ENCODE measurements around the gene CDH1. TPM values are rescaled to one million over a fixed set of nuclear protein-coding genes. Genes with fewer than 3 reads are reported as not detected.
A peak's percentile ranks its signal among the peaks of the same experiment; 100 is the strongest.

The CDH1 gene
- total RNA-seq, 2 experiments from 2014 or later = not detected

GRCh38 chr16:68770671-68771070 is 33.6 kb downstream of the CDH1 start:
- Mint-ChIP-seq H3K27ac (no peak overlapping the region), H3K9me3 (ENCODE audit: insufficient read depth) (no peaks in the 10 kb centered on the region), H3K4me1 (ENCODE audit: low read depth) (peaks cover under 1% of the 10 kb centered on the region), H3K27me3 (ENCODE audit: low read depth) (peaks cover 33% of the 10 kb centered on the region), H3K4me3 (no peak overlapping the region), H3K36me3 (ENCODE audit: low read depth) (no peaks in the 10 kb centered on the region)
- POLR2A ChIA-PET = no interaction called here
- CTCF ChIA-PET = no interaction called here
- ATAC-seq (no peak), DNase-seq (no peak)

- Mint-ChIP-seq H3K27me3 (ENCODE audit: low read depth) (peaks cover 34% of the 10 kb centered on the region), H3K9me3 (ENCODE audit: insufficient read depth) (no peaks in the 10 kb centered on the region), H3K4me1 (ENCODE audit: low read depth) (peaks cover 7% of the 10 kb centered on the region), H3K36me3 (ENCODE audit: low read depth) (no peaks in the 10 kb centered on the region), H3K4me3 (no peak overlapping the region), H3K27ac (no peak overlapping the region)
- ATAC-seq (no peak), DNase-seq (no peak)
- POLR2A ChIA-PET = no interaction called here
- CTCF ChIA-PET = no interaction called here
Observed at GRCh38 chr16:68772030-68772681, 35.1 kb downstream of the CDH1 start.

- ATAC-seq = no peak
- ChIA-PET CTCF (interaction anchor here (0.7 kb wide), 1 partner anchor 161 kb away, joined by 3 read pairs; no protein-coding TSS in a partner anchor), POLR2A (no interaction called here)
- Mint-ChIP-seq H3K9me3 (ENCODE audit: insufficient read depth) (no peaks in the 10 kb centered on the region), H3K36me3 (ENCODE audit: low read depth) (no peaks in the 10 kb centered on the region), H3K4me3 (no peak overlapping the region), H3K27ac (no peak overlapping the region), H3K27me3 (ENCODE audit: low read depth) (peaks cover 34% of the 10 kb centered on the region), H3K4me1 (ENCODE audit: low read depth) (peaks cover 7% of the 10 kb centered on the region)
- DNase-seq = no peak
Observed at GRCh38 chr16:68772871-68773270, 35.8 kb downstream of the CDH1 start.

- ATAC-seq (no peak), DNase-seq (no peak)
- no peaks in the 10 kb centered on the region for H3K9me3 Mint-ChIP-seq (ENCODE audit: insufficient read depth)
- peaks cover 13% of the 10 kb centered on the region for H3K4me1 Mint-ChIP-seq (ENCODE audit: low read depth)
- H3K36me3 Mint-ChIP-seq (ENCODE audit: low read depth) = no peaks in the 10 kb centered on the region
- H3K27ac Mint-ChIP-seq = no peak overlapping the region
- no peak overlapping the region for H3K4me3 Mint-ChIP-seq
- POLR2A ChIA-PET = no interaction called here
- peaks cover 38% of the 10 kb centered on the region for H3K27me3 Mint-ChIP-seq (ENCODE audit: low read depth)
- CTCF ChIA-PET = interaction anchor here (0.9 kb wide), 1 partner anchor 246 kb away, joined by 3 read pairs; no protein-coding TSS in a partner anchor
Observed at GRCh38 chr16:68774982-68775634, 38.0 kb downstream of the CDH1 start.

GRCh38 chr16:68776821-68777485 is 39.9 kb downstream of the CDH1 start:
- peak overlapping the region; percentile 14 for H3K27ac Mint-ChIP-seq
- ChIA-PET CTCF (interaction anchor here (0.6 to 0.9 kb wide), 2 partner anchors 9 to 14 kb away, joined by 3 read pairs; no protein-coding TSS in a partner anchor), POLR2A (interaction anchor here (1.5 kb wide), 1 partner anchor 20 kb away, joined by 6 read pairs; no protein-coding TSS in a partner anchor)
- peaks cover 37% of the 10 kb centered on the region for H3K27me3 Mint-ChIP-seq (ENCODE audit: low read depth)
- no peaks in the 10 kb centered on the region for H3K9me3 Mint-ChIP-seq (ENCODE audit: insufficient read depth)
- no peaks in the 10 kb centered on the region for H3K36me3 Mint-ChIP-seq (ENCODE audit: low read depth)
- H3K4me1 Mint-ChIP-seq (ENCODE audit: low read depth) = peaks cover 17% of the 10 kb centered on the region
- ATAC-seq (peak; percentile 91), DNase-seq (peak; percentile 81)
- no peak overlapping the region for H3K4me3 Mint-ChIP-seq

GRCh38 chr16:68778551-68779231 is 41.6 kb downstream of the CDH1 start:
- ATAC-seq (no peak), DNase-seq (no peak)
- no peak overlapping the region for H3K27ac Mint-ChIP-seq
- POLR2A ChIA-PET = no interaction called here
- peaks cover 26% of the 10 kb centered on the region for H3K4me1 Mint-ChIP-seq (ENCODE audit: low read depth)
- no peaks in the 10 kb centered on the region for H3K36me3 Mint-ChIP-seq (ENCODE audit: low read depth)
- CTCF ChIA-PET = interaction anchor here (1.2 kb wide), 1 partner anchor 36 kb away, joined by 3 read pairs; no protein-coding TSS in a partner anchor
- no peaks in the 10 kb centered on the region for H3K9me3 Mint-ChIP-seq (ENCODE audit: insufficient read depth)
- H3K27me3 Mint-ChIP-seq (ENCODE audit: low read depth) = peaks cover 27% of the 10 kb centered on the region
- H3K4me3 Mint-ChIP-seq = no peak overlapping the region

- Mint-ChIP-seq H3K27me3 (ENCODE audit: low read depth) (peaks cover 31% of the 10 kb centered on the region), H3K9me3 (ENCODE audit: insufficient read depth) (no peaks in the 10 kb centered on the region), H3K36me3 (ENCODE audit: low read depth) (no peaks in the 10 kb centered on the region), H3K27ac (no peak overlapping the region), H3K4me3 (no peak overlapping the region), H3K4me1 (ENCODE audit: low read depth) (peaks cover 26% of the 10 kb centered on the region)
- POLR2A ChIA-PET = interaction anchor here (0.7 kb wide), 1 partner anchor 54 kb away, joined by 3 read pairs; no protein-coding TSS in a partner anchor
- CTCF ChIA-PET = interaction anchor here (1.0 kb wide), 1 partner anchor 189 kb away, joined by 3 read pairs; no protein-coding TSS in a partner anchor
- no peak for DNase-seq
- no peak for ATAC-seq
Observed at GRCh38 chr16:68779891-68780290, 42.8 kb downstream of the CDH1 start.

GRCh38 chr16:68781784-68782183 is 44.7 kb downstream of the CDH1 start:
- H3K4me3 Mint-ChIP-seq = no peak overlapping the region
- ChIA-PET POLR2A (no interaction called here), CTCF (no interaction called here)
- DNase-seq (no peak), ATAC-seq (no peak)
- H3K27me3 Mint-ChIP-seq (ENCODE audit: low read depth) = peaks cover 27% of the 10 kb centered on the region
- peaks cover 22% of the 10 kb centered on the region for H3K4me1 Mint-ChIP-seq (ENCODE audit: low read depth)
- H3K9me3 Mint-ChIP-seq (ENCODE audit: insufficient read depth) = no peaks in the 10 kb centered on the region
- no peaks in the 10 kb centered on the region for H3K36me3 Mint-ChIP-seq (ENCODE audit: low read depth)
- H3K27ac Mint-ChIP-seq = no peak overlapping the region

GRCh38 chr16:68782198-68783174 is 45.4 kb downstream of the CDH1 start:
- Mint-ChIP-seq H3K9me3 (ENCODE audit: insufficient read depth) (no peaks in the 10 kb centered on the region), H3K27me3 (ENCODE audit: low read depth) (peaks cover 29% of the 10 kb centered on the region), H3K4me1 (ENCODE audit: low read depth) (peaks cover 19% of the 10 kb centered on the region), H3K4me3 (no peak overlapping the region), H3K27ac (no peak overlapping the region), H3K36me3 (ENCODE audit: low read depth) (no peaks in the 10 kb centered on the region)
- DNase-seq (no peak), ATAC-seq (no peak)
- ChIA-PET CTCF (no interaction called here), POLR2A (no interaction called here)

GRCh38 chr16:68784226-68784625 is 47.1 kb downstream of the CDH1 start:
- no peak overlapping the region for H3K4me3 Mint-ChIP-seq
- DNase-seq (no peak), ATAC-seq (no peak)
- H3K27ac Mint-ChIP-seq = no peak overlapping the region
- ChIA-PET CTCF (no interaction called here), POLR2A (no interaction called here)
- peaks cover 28% of the 10 kb centered on the region for H3K27me3 Mint-ChIP-seq (ENCODE audit: low read depth)
- peaks cover 13% of the 10 kb centered on the region for H3K4me1 Mint-ChIP-seq (ENCODE audit: low read depth)
- no peaks in the 10 kb centered on the region for H3K9me3 Mint-ChIP-seq (ENCODE audit: insufficient read depth)
- no peaks in the 10 kb centered on the region for H3K36me3 Mint-ChIP-seq (ENCODE audit: low read depth)

GRCh38 chr16:68784721-68785120 is 47.6 kb downstream of the CDH1 start:
- ChIA-PET CTCF (no interaction called here), POLR2A (no interaction called here)
- no peak overlapping the region for H3K27ac Mint-ChIP-seq
- H3K9me3 Mint-ChIP-seq (ENCODE audit: insufficient read depth) = no peaks in the 10 kb centered on the region
- DNase-seq (no peak), ATAC-seq (no peak)
- peaks cover 23% of the 10 kb centered on the region for H3K27me3 Mint-ChIP-seq (ENCODE audit: low read depth)
- H3K36me3 Mint-ChIP-seq (ENCODE audit: low read depth) = no peaks in the 10 kb centered on the region
- peaks cover 13% of the 10 kb centered on the region for H3K4me1 Mint-ChIP-seq (ENCODE audit: low read depth)
- H3K4me3 Mint-ChIP-seq = no peak overlapping the region
